ENCODE data around the gene CD80. TPM values are rescaled to one million over a fixed set of nuclear protein-coding genes. Genes with fewer than 3 reads are reported as not detected.
A peak's percentile ranks its signal among the peaks of the same experiment; 100 is the strongest.

The CD80 gene
- total and polyA plus RNA-seq, 10 of the 15 experiments (the other 5 are each of a cell fraction or from before 2014, with no cell fraction given), result 41.4 to 137 (median 58.1) TPM

DNA sequence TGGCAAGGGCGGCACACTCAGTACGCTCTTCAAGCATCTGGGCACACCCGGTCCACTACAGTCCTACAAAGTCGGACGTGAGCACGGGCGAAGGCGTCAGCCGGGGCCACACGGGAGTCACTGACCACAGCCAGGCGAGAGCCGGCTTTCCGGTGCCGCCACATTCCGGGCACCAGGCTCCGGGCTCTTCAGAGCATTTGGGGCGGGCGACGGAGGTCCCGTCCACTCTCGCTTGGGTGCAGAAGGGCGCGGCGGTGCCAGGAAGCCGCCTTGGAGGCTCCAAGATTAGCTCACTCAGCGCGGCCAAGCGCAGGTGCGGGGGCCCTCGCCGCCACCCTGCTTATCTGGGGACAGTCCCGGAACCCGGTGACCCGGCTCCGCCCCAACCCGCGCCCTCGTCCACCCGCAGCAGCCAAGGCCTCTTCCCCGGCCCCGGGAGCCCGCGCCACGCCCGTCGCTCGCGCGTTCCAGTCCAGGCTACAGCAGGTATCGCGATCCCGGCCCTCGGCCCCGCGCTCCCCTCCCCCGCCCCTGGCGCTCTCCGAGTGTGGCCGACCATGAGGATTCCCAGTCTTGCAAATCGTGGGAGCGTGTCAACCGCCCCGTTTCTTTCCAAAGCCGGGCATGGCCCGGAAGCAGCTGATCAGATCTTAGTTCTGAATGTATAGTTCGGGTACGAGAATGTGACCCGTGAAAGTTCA is 20.1 kb upstream of the CD80 start, which contains the start of gene ADPRH (continued):
- TF ChIP-seq CREM (IDR thresholded peaks at IDR 0.05; ENCODE audit: low read depth) (peak; percentile 11; the same call in 1 of the 2 replicates), PKNOX1 (IDR thresholded peaks at IDR 0.05) (no peak), KLF5 (IDR thresholded peaks at IDR 0.05; ENCODE audit: partially characterized antibody) (no peak), POLR2AphosphoS5 (IDR thresholded peaks at IDR 0.05; ENCODE audit: low read length) (peak; percentile 59), ZSCAN29 (IDR thresholded peaks at IDR 0.05) (no peak), RAD21 (IDR thresholded peaks at IDR 0.05; ENCODE audit: insufficient read depth, low read depth, low read length) (no peak), PAX8 (IDR thresholded peaks at IDR 0.05) (no peak), TCF12 (IDR thresholded peaks at IDR 0.05; ENCODE audit: low read depth, low read length) (0 out of 2 replicates have a peak, but pooled peaks have one; percentile 54), LARP7 (IDR thresholded peaks at IDR 0.05) (peak; percentile 80), CBFB (IDR thresholded peaks at IDR 0.05; ENCODE audit: low read depth) (peak; percentile 71), BRCA1 (IDR thresholded peaks at IDR 0.05; ENCODE audit: low read depth, low read length) (no peak), ASH2L (IDR thresholded peaks at IDR 0.05; ENCODE audit: borderline replicate concordance, low read depth) (no peak), STAT1 (conservative IDR thresholded peaks at IDR 0.05) (no peak), TBL1XR1 (IDR thresholded peaks at IDR 0.05; ENCODE audit: low read depth, low read length) (no peak), NFYA (IDR thresholded peaks at IDR 0.05; ENCODE audit: borderline replicate concordance, low read depth, low read length) (no peak)
- TF ChIP-seq, protein P1, sequence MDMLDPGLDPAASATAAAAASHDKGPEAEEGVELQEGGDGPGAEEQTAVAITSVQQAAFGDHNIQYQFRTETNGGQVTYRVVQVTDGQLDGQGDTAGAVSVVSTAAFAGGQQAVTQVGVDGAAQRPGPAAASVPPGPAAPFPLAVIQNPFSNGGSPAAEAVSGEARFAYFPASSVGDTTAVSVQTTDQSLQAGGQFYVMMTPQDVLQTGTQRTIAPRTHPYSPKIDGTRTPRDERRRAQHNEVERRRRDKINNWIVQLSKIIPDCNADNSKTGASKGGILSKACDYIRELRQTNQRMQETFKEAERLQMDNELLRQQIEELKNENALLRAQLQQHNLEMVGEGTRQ (IDR thresholded peaks at IDR 0.05; ENCODE audit: borderline replicate concordance, low read depth, low read length), result no peak
- TF ChIP-seq, protein P2, sequence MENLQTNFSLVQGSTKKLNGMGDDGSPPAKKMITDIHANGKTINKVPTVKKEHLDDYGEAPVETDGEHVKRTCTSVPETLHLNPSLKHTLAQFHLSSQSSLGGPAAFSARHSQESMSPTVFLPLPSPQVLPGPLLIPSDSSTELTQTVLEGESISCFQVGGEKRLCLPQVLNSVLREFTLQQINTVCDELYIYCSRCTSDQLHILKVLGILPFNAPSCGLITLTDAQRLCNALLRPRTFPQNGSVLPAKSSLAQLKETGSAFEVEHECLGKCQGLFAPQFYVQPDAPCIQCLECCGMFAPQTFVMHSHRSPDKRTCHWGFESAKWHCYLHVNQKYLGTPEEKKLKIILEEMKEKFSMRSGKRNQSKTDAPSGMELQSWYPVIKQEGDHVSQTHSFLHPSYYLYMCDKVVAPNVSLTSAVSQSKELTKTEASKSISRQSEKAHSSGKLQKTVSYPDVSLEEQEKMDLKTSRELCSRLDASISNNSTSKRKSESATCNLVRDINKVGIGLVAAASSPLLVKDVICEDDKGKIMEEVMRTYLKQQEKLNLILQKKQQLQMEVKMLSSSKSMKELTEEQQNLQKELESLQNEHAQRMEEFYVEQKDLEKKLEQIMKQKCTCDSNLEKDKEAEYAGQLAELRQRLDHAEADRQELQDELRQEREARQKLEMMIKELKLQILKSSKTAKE (IDR thresholded peaks at IDR 0.05; ENCODE audit: low read depth, poor library complexity, severe bottlenecking), result no peak
- TF ChIP-seq, protein P3, sequence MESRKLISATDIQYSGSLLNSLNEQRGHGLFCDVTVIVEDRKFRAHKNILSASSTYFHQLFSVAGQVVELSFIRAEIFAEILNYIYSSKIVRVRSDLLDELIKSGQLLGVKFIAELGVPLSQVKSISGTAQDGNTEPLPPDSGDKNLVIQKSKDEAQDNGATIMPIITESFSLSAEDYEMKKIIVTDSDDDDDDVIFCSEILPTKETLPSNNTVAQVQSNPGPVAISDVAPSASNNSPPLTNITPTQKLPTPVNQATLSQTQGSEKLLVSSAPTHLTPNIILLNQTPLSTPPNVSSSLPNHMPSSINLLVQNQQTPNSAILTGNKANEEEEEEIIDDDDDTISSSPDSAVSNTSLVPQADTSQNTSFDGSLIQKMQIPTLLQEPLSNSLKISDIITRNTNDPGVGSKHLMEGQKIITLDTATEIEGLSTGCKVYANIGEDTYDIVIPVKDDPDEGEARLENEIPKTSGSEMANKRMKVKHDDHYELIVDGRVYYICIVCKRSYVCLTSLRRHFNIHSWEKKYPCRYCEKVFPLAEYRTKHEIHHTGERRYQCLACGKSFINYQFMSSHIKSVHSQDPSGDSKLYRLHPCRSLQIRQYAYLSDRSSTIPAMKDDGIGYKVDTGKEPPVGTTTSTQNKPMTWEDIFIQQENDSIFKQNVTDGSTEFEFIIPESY (IDR thresholded peaks at IDR 0.05), result no peak
- TF ChIP-seq, protein P4, sequence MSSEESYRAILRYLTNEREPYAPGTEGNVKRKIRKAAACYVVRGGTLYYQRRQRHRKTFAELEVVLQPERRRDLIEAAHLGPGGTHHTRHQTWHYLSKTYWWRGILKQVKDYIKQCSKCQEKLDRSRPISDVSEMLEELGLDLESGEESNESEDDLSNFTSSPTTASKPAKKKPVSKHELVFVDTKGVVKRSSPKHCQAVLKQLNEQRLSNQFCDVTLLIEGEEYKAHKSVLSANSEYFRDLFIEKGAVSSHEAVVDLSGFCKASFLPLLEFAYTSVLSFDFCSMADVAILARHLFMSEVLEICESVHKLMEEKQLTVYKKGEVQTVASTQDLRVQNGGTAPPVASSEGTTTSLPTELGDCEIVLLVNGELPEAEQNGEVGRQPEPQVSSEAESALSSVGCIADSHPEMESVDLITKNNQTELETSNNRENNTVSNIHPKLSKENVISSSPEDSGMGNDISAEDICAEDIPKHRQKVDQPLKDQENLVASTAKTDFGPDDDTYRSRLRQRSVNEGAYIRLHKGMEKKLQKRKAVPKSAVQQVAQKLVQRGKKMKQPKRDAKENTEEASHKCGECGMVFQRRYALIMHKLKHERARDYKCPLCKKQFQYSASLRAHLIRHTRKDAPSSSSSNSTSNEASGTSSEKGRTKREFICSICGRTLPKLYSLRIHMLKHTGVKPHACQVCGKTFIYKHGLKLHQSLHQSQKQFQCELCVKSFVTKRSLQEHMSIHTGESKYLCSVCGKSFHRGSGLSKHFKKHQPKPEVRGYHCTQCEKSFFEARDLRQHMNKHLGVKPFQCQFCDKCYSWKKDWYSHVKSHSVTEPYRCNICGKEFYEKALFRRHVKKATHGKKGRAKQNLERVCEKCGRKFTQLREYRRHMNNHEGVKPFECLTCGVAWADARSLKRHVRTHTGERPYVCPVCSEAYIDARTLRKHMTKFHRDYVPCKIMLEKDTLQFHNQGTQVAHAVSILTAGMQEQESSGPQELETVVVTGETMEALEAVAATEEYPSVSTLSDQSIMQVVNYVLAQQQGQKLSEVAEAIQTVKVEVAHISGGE (CRISPR knock-in tag; IDR thresholded peaks at IDR 0.05), result no peak
